ENCODE data around the gene PARP6. TPM values are rescaled to one million over a fixed set of nuclear protein-coding genes. Genes with fewer than 3 reads are reported as not detected.
A peak's percentile ranks its signal among the peaks of the same experiment; 100 is the strongest.

The PARP6 gene
- total and polyA plus RNA-seq, 9 of the 15 experiments (the other 6 are each of a cell fraction or from before 2014, with no cell fraction given) = 14.8 to 83.2 (median 28.3) TPM

- TF ChIP-seq SFPQ (IDR thresholded peaks at IDR 0.05; ENCODE audit: low read depth, low read length) = no peak
- TF ChIP-seq HNRNPUL1 (IDR thresholded peaks at IDR 0.05; ENCODE audit: low read length) = no peak
- TF ChIP-seq EP300 (IDR thresholded peaks at IDR 0.05; ENCODE audit: low read length) = no peak
- no peak for TF ChIP-seq ATF3 (IDR thresholded peaks at IDR 0.05)
- TF ChIP-seq ATF3 (CRISPR knock-in tag; conservative IDR thresholded peaks at IDR 0.05) = no peak
- TF ChIP-seq DDX20 (tag; IDR thresholded peaks at IDR 0.05; ENCODE audit: low read depth) = no peak
Observed at GRCh38 chr15:72199205-72199515, 73.2 kb downstream of the PARP6 start (continued).

GRCh38 chr15:72198356-72199204, 73.8 kb downstream of the PARP6 start:
- no peak for FAIRE-seq
- peaks cover 17% of the 10 kb centered on the region for H4K20me1 ChIP-seq (replicated peaks; ENCODE audit: control insufficient read depth, insufficient read depth, low read length)
- 0 out of 2 replicates have a peak, but pooled peaks have one; percentile 69 for TF ChIP-seq ZBTB9 (CRISPR knock-in tag; IDR thresholded peaks at IDR 0.05)
- TF ChIP-seq CREB5 (CRISPR knock-in tag; IDR thresholded peaks at IDR 0.05) = no peak
- TF ChIP-seq SP1 (CRISPR knock-in tag; IDR thresholded peaks at IDR 0.05) = no peak
- peak; percentile 71 for TF ChIP-seq POLR2A (conservative IDR thresholded peaks at IDR 0.05)
- TF ChIP-seq NFYB (IDR thresholded peaks at IDR 0.05; ENCODE audit: extremely low read depth, insufficient read length) = no peak
- TF ChIP-seq ATF3 (IDR thresholded peaks at IDR 0.05) = no peak
- TF ChIP-seq ATF3 (CRISPR knock-in tag; conservative IDR thresholded peaks at IDR 0.05) = no peak
- peak; percentile 19; the same call in 1 of the 2 replicates for TF ChIP-seq KLF10 (CRISPR knock-in tag; IDR thresholded peaks at IDR 0.05)
- 0 out of 2 replicates have a peak, but pooled peaks have one; percentile 56 for TF ChIP-seq ZNF717 (CRISPR knock-in tag; IDR thresholded peaks at IDR 0.05)

More at GRCh38 chr15:72198356-72199204, 73.8 kb downstream of the PARP6 start:
- in situ Hi-C loops (cut with MboI) (no loop called here), intact Hi-C loops (cut with micrococcal nuclease) (loop anchor here (1.0 kb wide), 1 partner anchor 88 kb away; no protein-coding TSS in a partner anchor)
- WGBS (ENCODE audit: insufficient coverage, low coverage, missing lambda C conversion rate) = 67% methylated on average over 9 of the region's 11 CpGs
- H3K79me2 ChIP-seq (ENCODE audit: control insufficient read depth, insufficient read depth, low read length) = no peaks in the 10 kb centered on the region
- no peak overlapping the region for H3K9ac ChIP-seq (ENCODE audit: insufficient read depth in 1 of 2, low read depth in 2 of 2, low read length in 2 of 2)
- H3K4me1 ChIP-seq (replicated peaks in 1 of 2; ENCODE audit: control insufficient read depth in 2 of 2, insufficient read depth in 2 of 2, low read length in 2 of 2) = peaks cover 5 to 13% of the 10 kb centered on the region in 2 experiments; a peak in 4 of 5 replicates
- H3K4me3 ChIP-seq = no peak overlapping the region
- ATAC-seq (no peak), DNase-seq (ENCODE audit: extremely low read depth in 1 of 4, low spot score in 3 of 4) (no peak)
- ChIA-PET CTCF (ENCODE audit: low intra/inter-chr PET ratio) (no interaction called here), POLR2A (interaction anchor here (0.9 kb wide), 1 partner anchor 86 kb away, joined by 3 read pairs; no protein-coding TSS in a partner anchor)
- H3K9me3 ChIP-seq (replicated peaks; ENCODE audit: control insufficient read depth, insufficient read depth, low read depth, low read length) = no peaks in the 10 kb centered on the region
- no peaks in the 10 kb centered on the region for H3K27me3 ChIP-seq (ENCODE audit: control insufficient read depth in 2 of 2, insufficient read depth in 2 of 2, low read length in 2 of 2)
- H2AFZ ChIP-seq (ENCODE audit: low read depth, low read length) = no peak overlapping the region
- H3K27ac ChIP-seq (ENCODE audit: extremely low read depth, low read depth, low read length) = no peak overlapping the region
- H3K36me3 ChIP-seq (ENCODE audit: control insufficient read depth, insufficient read depth, low read length) = peaks cover 57% of the 10 kb centered on the region
- H3K4me2 ChIP-seq (ENCODE audit: insufficient read depth, low read length) = no peak overlapping the region
- no peaks in the 10 kb centered on the region for H3K9me1 ChIP-seq (ENCODE audit: control insufficient read depth, insufficient read depth, low read length)
- BruUV-seq (replicated peaks) = no TSS peak
